Epidermal melanocyte (primary cell): ENCODE data around the gene UNG.
A peak's percentile ranks its signal among the peaks of the same experiment; 100 is the strongest.

Source experiments
- DNase-seq: peaks from one replicate; pipeline ENCODE4 v3.0.0; 2011; ENCODE audit warnings: low spot score; ENCODE audit not compliant: insufficient read length

UNG gene

DNA sequence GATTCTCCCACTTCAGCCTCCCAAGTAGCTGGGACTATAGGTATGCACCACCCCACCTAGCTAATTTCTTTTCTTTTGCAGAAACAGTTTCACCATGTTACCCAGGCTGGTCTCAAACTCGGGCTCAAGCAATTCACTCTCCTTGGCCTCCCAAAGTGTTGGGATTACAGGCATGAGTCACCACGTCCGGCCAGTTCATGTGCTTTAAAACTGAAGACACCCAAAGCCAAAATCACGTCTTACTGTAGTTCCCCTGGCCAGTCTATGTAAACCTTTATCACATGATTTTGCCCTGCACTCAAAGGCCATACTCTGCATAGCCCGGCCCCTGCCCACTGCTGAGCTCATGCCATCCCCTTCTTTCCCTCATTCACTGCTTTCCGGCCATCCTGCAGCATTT, 8.6 kb upstream of the UNG start:
- DNase-seq: no peak

DNA sequence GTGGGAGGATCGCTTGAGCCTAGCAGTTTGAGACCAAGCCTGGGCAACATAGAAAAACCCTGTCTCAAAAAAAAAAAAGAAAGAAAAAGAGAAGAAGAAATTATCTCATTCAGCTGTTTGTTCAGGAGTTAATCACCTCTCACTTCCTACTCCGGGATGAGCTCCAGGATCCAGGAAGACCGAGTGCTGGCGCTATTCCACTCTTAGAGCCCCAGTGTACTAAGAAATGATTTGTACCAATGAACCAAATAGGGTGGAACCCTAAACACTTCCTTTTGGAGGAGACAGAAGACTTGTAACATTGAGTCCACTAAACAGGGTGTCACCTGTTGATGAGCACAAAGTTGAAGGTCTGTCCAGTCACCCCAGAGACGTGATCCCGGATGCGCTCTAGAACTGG, 7.7 kb upstream of the UNG start:
- DNase-seq: no peak

DNA sequence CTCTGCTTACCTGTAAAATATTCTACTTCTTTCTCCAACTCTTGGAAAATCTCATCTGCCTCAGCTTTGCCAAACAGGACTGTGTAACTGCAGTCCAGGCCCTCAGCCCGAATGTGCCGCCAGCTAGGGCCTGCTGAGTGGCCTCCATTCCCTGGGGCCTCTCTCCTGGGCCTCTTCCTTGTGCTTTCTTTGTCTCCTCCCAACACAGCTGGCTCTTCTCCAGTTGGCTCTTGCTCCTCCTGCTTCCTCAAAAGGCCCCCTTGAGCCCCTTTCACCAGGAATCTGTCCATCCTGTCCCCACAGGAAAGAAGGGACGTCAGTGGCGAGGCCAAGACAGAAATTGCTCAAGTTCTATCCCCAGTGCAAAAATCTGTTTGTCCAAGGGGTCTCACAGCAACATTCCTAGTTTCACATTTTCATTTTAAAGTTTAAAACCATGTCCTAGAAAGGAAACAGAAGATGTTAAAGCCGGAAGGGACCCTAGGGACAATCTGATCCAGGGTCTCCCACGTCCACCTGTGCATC, 4.8 kb upstream of the UNG start:
- DNase-seq: no peak

DNA sequence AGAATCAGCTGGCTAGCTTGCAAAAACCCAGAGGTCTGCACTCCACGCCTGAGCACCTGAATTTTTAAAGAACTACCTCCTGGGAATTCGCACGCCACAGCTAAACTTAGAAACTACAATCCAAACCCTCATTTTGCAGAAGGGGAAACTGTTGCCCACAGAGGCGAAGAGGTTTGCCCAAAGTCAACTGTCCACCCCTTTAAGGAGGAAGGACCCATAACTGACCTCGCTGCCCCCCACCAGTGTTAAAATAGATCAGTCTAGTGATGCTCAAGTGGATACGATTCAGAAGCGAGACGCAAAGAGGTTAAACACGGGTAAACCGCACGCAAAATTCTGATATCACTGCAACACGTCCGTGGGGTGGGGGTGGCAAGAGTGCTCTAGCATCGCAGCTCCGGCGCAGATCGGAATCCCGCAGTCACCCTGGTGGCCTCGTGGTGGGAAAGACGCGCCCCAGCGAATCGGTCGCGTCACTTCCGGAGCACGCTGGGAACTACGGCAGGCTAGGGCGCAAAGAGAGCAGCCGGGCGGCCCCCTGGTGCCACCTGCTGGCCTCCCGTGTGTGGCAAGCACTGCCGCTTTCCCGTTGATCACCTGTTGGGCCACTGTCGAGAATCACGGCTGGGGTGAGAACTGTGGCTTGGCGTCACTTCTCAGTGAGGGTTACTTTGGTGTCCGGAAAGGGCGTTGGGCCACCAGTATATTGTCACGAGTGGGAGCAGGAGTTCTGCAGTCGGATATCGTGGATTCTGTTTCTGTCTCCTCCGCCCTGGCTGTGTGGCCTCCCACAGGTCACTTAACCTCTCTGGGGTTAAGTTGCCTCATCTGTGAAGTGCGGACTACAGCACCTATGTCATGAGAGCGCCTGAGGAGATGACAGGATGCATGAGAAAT, 4.1 kb upstream of the UNG start, which contains the start of gene ALKBH2:
ALKBH2 (minus strand) TSS at position 451 of the 897 bp plus-strand sequence. CDS start 686 bp downstream, outside the sequence.
- DNase-seq: peak; percentile 90

DNA sequence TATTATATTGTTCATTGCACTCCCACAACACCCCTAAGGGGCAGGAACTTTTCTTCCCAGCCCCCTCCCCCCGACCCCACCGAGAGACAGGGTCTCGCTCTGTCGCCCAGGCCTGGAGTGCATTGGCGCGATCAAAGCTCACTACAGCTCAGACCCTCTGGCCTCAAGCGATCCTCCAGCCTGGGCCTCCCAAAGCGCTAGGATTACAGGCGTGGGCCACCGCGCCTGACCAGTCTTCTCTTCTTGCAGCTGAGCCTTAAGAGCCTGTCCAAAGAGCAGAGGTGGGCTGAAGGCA, 310 bp upstream of the UNG start:
- DNase-seq: no peak

DNA sequence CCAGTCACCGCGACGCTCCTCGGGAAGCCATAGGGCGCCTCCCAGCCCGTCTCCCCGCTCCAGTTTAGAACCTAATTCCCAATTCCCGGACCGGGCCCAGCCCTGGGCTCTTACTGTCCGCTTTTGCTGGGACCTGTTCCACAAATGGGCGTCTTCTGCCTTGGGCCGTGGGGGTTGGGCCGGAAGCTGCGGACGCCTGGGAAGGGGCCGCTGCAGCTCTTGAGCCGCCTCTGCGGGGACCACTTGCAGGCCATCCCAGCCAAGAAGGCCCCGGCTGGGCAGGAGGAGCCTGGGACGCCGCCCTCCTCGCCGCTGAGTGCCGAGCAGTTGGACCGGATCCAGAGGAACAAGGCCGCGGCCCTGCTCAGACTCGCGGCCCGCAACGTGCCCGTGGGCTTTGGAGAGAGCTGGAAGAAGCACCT, 797 bp downstream of the UNG start:
- no peak for DNase-seq

DNA sequence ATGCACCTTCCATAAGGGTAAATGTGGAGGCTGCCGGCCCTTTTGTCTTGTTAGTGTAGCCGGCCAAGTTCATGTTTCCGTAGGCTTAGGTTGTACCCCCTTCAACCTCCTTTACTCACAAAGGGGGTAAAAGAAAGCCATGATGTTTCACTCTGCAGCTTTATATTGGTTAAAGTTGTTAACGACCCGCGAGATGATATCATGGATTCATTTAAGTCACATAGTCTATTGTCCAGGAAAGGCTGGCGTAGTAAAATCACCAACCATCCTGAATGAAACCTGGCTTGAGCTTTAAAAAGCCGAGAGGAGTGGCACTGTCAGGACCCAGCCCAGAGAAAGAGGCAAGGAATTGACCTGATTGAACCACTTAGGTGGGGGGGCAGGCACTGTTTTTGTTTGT, 1.3 kb downstream of the UNG start:
- DNase-seq: no peak

DNA sequence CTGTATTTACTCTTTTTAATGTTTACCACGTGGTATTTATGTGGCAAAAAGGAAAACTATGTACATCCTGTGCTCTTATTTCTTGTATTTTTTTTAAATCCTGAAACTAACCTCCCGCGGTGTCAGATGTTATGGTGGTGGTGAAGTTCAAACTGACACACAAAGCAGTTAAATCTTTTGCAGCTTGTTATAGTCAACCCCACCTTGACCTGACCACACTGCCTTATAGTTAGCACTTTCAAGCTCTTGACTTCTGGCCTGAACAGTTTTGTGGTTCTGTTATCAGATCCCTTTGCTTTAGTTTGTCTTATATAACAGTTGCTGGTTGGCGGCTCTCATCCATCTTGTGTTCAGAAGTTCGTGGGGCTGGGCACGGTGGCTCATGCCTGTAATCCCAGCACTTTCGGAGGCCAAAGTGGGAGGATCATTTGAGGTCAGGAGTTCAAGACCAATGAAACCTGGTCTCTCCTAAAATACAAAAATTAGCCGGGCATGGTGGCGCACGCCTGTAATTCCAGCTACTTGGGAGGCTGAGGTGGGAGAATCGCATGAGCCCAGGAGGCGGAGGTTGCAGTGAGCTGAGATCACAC, 2.1 kb downstream of the UNG start:
- no peak for DNase-seq

DNA sequence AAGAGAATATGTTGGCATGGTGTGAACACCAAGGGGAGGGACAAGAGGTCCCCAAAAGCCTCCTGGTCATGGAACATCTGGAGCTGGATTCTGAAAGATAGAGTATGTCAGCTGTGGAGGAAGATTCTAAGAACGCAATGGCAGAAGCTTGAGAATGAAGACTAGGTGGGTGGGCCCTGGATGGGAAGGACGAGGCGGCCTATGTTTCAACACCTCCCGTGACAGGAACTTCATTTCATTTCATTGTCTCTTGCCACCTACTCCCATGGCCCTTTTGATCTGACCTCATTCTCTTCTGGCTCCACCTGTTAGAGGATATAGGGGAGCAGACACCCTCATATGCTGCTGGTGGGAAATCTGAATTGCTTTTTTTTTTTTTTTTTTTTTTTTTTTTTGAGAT, 3.3 kb downstream of the UNG start:
- DNase-seq: no peak

DNA sequence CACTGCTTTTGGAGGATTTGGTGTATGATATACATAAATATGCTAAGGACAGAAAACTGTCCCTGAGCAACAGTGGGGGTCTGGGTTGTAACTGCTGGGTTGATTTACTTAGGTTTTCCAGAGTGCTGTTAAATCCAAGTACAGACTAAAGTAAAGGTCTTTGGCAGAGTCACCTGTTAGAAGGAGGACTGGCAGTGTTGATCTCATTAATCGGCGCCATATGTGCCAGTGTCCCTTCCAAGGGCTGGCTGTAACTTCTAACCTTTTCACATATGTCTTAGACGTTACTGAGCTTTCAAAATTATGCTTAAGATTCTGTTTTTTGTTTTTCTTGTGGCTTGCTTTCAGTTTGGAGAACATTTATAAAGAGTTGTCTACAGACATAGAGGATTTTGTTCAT, 5.1 kb downstream of the UNG start:
- no peak for DNase-seq

DNA sequence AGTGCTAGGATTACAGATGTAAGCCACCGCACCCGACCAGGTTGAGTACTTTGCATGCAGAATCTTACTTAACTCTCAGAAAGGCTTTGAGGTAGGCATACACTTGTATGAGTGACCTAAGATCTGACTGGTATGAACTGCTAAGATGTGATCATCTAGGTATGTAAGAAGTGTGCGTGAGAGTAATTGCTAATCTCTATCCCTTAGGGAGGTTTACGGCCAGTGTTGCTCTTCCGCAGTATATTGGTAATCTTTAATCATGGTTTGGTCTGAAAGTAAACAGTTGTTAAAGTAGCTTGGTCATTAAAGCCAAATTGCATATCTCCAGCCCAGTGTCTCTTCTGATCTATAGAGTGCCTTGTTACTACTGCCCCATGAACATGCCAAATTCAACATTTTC, 7.8 kb downstream of the UNG start:
- no peak for DNase-seq

DNA sequence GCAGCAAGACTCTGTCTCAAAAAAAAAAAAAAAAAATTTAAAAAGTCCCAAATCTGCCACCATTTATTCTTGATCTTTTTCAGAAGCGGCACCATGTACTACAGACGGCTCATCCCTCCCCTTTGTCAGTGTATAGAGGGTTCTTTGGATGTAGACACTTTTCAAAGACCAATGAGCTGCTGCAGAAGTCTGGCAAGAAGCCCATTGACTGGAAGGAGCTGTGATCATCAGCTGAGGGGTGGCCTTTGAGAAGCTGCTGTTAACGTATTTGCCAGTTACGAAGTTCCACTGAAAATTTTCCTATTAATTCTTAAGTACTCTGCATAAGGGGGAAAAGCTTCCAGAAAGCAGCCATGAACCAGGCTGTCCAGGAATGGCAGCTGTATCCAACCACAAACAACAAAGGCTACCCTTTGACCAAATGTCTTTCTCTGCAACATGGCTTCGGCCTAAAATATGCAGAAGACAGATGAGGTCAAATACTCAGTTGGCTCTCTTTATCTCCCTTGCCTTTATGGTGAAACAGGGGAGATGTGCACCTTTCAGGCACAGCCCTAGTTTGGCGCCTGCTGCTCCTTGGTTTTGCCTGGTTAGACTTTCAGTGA, 12.5 kb downstream of the UNG start:
- DNase-seq: no peak

DNA sequence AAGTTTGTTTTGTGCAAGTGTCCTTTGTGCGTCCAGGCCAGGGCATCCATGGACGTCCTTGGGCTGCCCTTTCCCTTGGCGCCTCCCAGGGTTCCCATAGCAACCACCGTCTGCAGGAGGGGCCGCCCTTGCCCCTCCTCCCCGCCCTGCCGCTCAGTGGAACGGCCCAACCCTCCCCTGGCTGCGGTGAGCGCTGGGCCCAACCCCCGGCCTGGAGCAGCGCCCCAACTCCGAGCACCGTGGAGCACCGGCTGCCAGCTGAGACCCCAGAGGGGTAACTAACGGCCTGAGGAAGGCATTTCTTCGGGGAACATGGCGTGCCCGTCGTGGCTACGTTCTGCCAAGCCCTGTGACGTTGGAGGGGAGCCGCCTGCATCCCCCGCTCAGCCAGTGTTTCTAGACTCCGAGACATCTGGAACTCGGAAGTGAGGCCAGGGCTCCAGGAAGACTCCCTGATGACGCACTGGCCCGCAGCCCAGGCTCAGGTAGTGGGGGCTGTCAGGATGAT, 13.6 kb downstream of the UNG start:
- peak; percentile 77 for DNase-seq

DNA sequence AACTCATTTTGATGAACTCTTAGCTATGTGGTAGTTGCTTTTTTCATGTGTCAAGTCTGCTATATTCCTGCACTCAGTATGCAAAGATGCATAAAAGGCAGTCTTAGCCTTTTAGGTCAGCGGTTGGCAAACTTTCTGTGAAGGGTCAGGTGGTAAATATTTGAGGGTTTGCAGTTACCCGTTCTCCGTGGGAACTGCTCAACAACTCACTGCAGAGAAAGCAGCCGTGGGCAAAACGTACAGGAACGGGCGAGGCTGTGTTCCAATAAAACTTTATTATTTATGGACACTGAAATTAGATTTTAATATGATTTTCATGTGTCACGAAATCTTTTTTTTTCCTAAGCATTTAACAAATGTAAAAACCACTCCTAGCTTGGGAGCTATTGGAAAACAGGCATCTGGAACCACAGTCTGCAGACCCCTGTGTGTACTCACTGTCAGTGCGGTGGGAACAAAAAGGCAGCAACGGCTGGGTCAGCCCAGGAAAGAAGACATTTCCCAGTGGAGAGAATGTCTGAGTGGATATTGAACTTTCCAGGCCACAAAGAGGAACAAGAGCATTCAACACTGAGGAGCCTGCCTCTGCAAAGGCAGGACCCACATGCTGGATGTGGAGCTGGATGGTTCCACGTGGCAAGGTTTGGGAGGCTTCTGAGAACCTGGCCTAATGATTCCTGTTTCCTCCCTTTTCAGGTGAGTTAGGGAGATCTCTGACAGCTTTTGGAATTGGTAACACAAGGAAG, 15.5 kb downstream of the UNG start:
- DNase-seq: no peak

DNA sequence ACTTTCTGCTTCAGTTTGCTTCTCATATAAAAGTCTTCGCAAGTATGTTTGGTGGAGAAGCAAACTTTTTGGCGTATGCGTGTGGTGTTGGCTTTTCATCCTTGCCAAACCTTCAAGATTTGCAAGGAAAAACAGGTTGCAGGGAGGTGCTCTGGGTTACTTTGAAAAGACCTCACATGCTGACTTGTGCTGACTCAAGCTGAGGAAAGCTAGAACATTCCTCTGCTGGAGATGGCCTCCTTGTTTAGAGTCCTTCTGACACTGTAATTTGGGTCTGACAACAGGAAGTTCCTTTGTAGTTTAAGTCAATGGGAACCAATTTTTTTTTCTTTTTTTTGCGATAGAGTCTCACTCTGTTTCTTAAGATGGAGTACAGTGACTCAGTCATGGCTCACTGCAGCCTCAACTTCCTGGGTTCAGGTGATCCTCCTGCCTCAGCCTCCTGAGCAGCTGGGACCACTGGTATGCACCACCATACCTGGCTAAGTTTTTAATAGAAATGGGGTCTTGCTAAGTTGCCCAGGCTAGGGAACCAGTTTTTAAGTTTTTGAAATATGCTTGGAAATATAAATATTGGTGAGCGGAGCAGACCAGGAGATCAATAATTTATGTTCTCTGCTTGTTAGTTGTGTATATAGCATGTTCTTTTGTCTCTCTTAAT, 16.4 kb downstream of the UNG start:
- no peak for DNase-seq

DNA sequence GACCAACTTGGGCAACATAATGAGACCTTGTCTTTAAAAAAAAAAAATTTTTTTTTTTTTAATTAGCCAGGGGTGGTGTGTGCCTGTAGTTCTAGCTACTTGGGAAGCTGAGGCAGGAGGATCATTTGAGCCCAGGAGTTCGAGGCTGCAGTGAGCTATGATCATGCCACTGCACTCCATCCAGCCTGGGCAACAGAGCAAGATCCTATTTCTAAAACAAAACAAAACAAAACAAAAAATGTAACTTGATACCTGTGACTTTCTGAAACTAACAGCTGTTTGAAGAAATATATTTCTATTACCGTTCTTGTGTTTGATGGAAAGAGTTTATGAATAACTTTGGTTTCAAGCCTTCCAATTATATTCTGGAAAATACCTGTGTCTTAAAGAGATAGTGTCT, 17.2 kb downstream of the UNG start:
- no peak for DNase-seq

DNA sequence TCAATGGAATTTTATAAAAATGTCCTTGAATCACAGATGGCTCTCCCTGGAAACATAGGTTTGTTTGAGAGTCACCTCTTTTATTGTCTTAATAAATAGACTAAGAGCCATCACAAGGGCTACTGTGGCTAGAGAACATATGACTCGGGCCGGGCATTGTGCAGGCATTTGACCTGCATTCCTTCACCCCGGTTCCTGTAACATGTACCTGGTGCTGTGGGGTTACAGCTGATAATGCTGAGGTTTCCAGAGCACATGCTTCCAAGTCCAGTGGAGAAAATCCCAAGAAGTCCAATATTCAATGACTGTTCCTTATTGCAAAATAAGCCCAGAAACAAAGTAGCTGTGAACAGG, 18.0 kb downstream of the UNG start:
- no peak for DNase-seq

DNA sequence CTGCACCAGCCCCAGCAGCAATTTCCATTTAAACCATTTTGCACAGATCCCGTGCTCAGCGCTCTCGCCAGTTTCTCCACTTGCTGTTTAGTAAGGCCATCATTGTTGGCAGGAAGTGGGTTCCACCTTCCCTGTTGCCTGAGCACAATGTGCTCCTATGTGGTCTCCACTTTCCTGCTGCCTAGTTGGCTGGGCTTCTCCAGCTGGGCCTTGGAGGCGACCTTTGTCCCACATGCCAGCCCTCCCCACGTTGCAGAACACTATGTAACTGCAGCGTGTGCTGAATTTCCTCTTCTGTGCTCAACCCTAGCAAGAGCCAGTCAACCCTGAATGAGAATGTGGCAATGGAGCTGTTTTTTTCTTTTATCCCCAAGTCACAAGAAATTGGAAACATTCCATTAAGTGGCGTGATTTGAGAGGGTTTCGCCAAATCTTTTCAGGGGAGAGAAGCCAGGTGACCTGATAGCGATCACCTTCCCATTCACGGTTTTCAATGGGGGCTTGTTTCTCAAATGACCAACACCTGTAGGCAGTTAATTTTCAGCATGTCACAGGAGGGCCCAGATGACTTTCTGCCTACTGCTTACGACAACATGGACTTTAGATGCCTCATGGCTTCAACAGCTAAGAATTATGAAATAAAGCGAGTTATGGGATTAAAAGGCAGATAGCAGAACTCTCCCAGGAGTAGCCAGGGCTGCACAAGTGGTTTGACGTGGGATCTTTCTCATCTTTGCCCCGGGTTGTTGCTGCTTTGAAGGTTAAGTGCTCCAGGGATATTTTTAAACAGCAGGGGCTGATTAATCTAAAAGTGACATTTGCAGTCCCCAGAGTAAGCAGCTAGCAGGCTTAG, 18.6 kb downstream of the UNG start, which contains the start of gene ACACB:
ACACB (plus strand) TSS at position 830 of the 853 bp plus-strand sequence. CDS start 22,819 bp downstream, outside the sequence.
- no peak for DNase-seq

DNA sequence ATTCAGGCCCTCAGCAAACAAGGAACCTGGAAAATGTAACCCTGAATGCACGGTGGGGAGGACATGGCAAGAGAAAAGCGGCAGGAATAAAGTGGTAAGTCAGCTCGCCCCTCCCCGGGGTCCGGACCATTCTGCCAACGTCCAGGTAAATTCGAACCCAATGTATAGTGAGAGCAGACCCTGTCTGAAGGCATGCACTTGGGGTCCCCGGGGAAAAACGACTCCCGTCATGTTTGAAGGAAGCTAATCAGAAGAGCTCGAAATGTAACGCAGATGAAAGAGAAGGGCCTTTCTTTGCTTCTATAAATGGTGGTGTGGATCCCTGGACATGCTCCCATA, 19.2 kb downstream of the UNG start:
- DNase-seq: no peak

DNA sequence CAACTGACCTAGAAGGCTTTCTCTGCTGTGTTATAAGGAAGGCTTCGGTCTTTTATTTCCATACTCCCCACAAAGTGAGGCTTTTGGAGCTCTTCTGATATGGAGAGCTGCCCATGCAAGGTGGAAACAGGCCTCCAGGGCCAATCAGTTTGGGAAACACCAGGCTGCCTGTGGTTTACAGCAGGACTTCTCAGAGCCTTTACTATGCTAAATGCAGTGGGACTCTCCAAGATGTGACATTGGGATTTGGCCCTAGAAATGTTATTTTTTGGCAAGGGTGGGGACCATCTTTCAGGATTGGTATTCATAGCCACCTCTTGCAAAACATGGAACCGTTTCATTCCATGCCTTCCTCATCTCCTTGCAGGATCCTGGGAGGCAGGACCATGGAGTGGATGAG, 22.7 kb downstream of the UNG start:
- no peak for DNase-seq
